Neural cell (in vitro differentiated cells): Measurements from ENCODE around the gene ARL6IP5. TPM values are rescaled to one million over a fixed set of nuclear protein-coding genes. Genes with fewer than 3 reads are reported as not detected.
A peak's percentile ranks its signal among the peaks of the same experiment; 100 is the strongest.

Experiments
- H2AFZ ChIP-seq: fragments of 200-600, 300-800 bp; sonication (generic), shearing (Covaris generic); 2 replicates; pipeline ENCODE4 v1.6.0; 2014; ENCODE audit warnings: low read depth, mild to moderate bottlenecking, antibody characterized with exemption, low read length, moderate library complexity
- H3F3A ChIP-seq: fragments of 200-600 bp; shearing (Covaris generic); 2 replicates; pipeline ENCODE4 v1.6.1; 2016; ENCODE audit warnings: mild to moderate bottlenecking, moderate library complexity, mixed read lengths, antibody characterized with exemption, low read length; ENCODE audit not compliant: insufficient read depth, poor library complexity, severe bottlenecking
- H3K27ac ChIP-seq: fragments of 200-600, 300-800 bp; sonication (generic), shearing (Covaris generic); 2 replicates; pipeline ENCODE4 v1.5.1; 2014; ENCODE audit warnings: mild to moderate bottlenecking, low read length, moderate library complexity
- H3K27me3 ChIP-seq: fragments of 300-800, 200-600 bp; sonication (generic), shearing (Covaris generic); 2 replicates; pipeline ENCODE4 v1.6.0; 2014; ENCODE audit warnings: mild to moderate bottlenecking, low read depth, low read length, moderate library complexity; ENCODE audit not compliant: insufficient read depth
- H3K36me3 ChIP-seq: fragments of 300-800, 200-600 bp; sonication (generic), shearing (Covaris generic); 2 replicates; pipeline ENCODE4 v1.5.1; 2014; ENCODE audit warnings: mild to moderate bottlenecking, antibody characterized with exemption, low read length, moderate library complexity; ENCODE audit not compliant: insufficient read depth
- H3K4me2 ChIP-seq: fragments of 300-800, 200-600 bp; sonication (generic), shearing (Covaris generic); 2 replicates; pipeline ENCODE4 v1.6.0; 2014; ENCODE audit warnings: mild to moderate bottlenecking, low read length
- H3K4me3 ChIP-seq: fragments of 300-800, 200-600 bp; sonication (generic), shearing (Covaris generic); 2 replicates; pipeline ENCODE4 v1.5.1; 2014; ENCODE audit warnings: mild to moderate bottlenecking, low read length, moderate library complexity
- H3K79me2 ChIP-seq: fragments of 200-600 bp; shearing (Covaris generic); replicated peaks from 2 replicates; pipeline ENCODE4 v1.6.0; 2014; ENCODE audit warnings: mild to moderate bottlenecking, low read length, moderate library complexity; ENCODE audit not compliant: insufficient read depth
- H3K9ac ChIP-seq: fragments of 300-800, 200-600 bp; sonication (generic), shearing (Covaris generic); 2 replicates; pipeline ENCODE4 v1.6.1; 2016; ENCODE audit warnings: mild to moderate bottlenecking, low read length, mixed read lengths
- H3K9me2 ChIP-seq: fragments of 200-600 bp; shearing (Covaris generic); 2 replicates; pipeline ENCODE4 v1.6.1; 2016; ENCODE audit warnings: mild to moderate bottlenecking, low read length, mixed read lengths; ENCODE audit not compliant: insufficient read depth
- H3K9me3 ChIP-seq: fragments of 200-600, 300-800 bp; sonication (generic), shearing (Covaris generic); 2 replicates; pipeline ENCODE4 v1.6.1; 2016; ENCODE audit warnings: mild to moderate bottlenecking, mixed run types, low read length, moderate library complexity, mixed read lengths
- H4K20me1 ChIP-seq: fragments of 200-600 bp; shearing (Covaris generic); 2 replicates; pipeline ENCODE4 v1.6.1; 2016; ENCODE audit warnings: mild to moderate bottlenecking, mixed run types; ENCODE audit not compliant: insufficient read depth
- EP300 ChIP-seq: fragments of 450-650 bp; conservative IDR thresholded peaks from 2 replicates; pipeline ENCODE4 v1.6.1; 2014; ENCODE audit warnings: antibody characterized with exemption, mild to moderate bottlenecking, moderate library complexity; ENCODE audit not compliant: poor library complexity, severe bottlenecking
- EZH2 ChIP-seq: fragments of 200-600, 300-800 bp; shearing (Covaris generic), sonication (generic); IDR thresholded peaks from 2 replicates; pipeline ENCODE4 v1.6.1; 2014; ENCODE audit warnings: antibody characterized with exemption, low read length, borderline replicate concordance, mild to moderate bottlenecking; ENCODE audit not compliant: insufficient read depth, poor library complexity, severe bottlenecking
- MXI1 ChIP-seq: fragments of 450-650 bp; conservative IDR thresholded peaks from 2 replicates; pipeline ENCODE4 v1.6.1; 2014; ENCODE audit warnings: antibody characterized with exemption, mild to moderate bottlenecking; ENCODE audit not compliant: poor library complexity, severe bottlenecking
- POLR2AphosphoS5 ChIP-seq: IDR thresholded peaks from 2 replicates; pipeline ENCODE4 v1.6.1; 2012
- RAD21 ChIP-seq: fragments of 450-650 bp; conservative IDR thresholded peaks from 2 replicates; pipeline ENCODE4 v1.6.1; 2014; ENCODE audit warnings: antibody characterized with exemption, mild to moderate bottlenecking, moderate library complexity
- REST ChIP-seq: IDR thresholded peaks from 2 replicates; pipeline ENCODE4 v1.6.1; 2012; ENCODE audit warnings: borderline replicate concordance
- SMC3 ChIP-seq: fragments of 450-650 bp; conservative IDR thresholded peaks from 2 replicates; pipeline ENCODE4 v1.6.1; 2014; ENCODE audit warnings: antibody characterized with exemption, mild to moderate bottlenecking, moderate library complexity; ENCODE audit not compliant: poor library complexity
- TAF1 ChIP-seq: IDR thresholded peaks from 2 replicates; pipeline ENCODE4 v1.6.1; 2012; ENCODE audit warnings: low read depth
- polyA plus RNA-seq: library from polyadenylated mRNA; depleted of rRNA; stranded (reverse); fragments of >200 nt; gene quantifications from 2 replicates; pipeline ENCODE4 v1.2.3, GENCODE V29; 2014
- TF ChIP-seq, protein P1 (sequence below): fragments of 450-650 bp; IDR thresholded peaks from 2 replicates; pipeline ENCODE4 v1.5.1; 2014; ENCODE audit warnings: antibody characterized with exemption, mild to moderate bottlenecking, moderate library complexity; ENCODE audit not compliant: poor library complexity, severe bottlenecking

The ARL6IP5 gene
- polyA plus RNA-seq, 1 donor from 2014 or later: 108 TPM

DNA sequence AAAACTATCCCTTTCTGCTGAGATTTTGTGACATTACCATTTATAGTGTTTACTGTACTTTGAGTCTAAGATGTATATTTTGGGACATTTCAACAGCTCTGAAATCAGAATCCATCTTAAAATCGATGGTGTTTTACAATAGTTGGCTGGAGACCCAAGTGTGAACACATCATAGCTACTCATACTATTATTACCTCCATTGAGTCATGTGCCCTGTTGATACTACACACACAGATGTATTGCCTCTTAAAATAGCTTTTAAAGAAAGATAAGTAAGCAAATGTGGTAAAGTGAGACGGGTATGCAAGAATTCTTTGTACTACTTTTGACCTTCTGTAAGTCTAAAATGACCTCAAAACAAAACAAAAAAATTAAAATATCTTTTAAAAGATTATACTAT lies 31.0 kb downstream of the ARL6IP5 start:
- H3K27ac ChIP-seq: no peak overlapping the region
- no peak overlapping the region for H3K4me2 ChIP-seq

GRCh38 chr3:69116162-69116561 lies 31.4 kb downstream of the ARL6IP5 start:
- Histone ChIP-seq H3K4me2 (no peak overlapping the region), H3K4me3 (no peak overlapping the region), H3K27ac (no peak overlapping the region), H3K9me2 (no peaks in the 10 kb centered on the region), H3F3A (no peaks in the 10 kb centered on the region), H3K79me2 (no peaks in the 10 kb centered on the region), H2AFZ (no peak overlapping the region), H3K9me3 (no peaks in the 10 kb centered on the region), H3K36me3 (no peaks in the 10 kb centered on the region), H3K27me3 (no peaks in the 10 kb centered on the region), H3K9ac (no peak overlapping the region), H4K20me1 (no peaks in the 10 kb centered on the region)
- TF ChIP-seq EP300 (peak; percentile 84), SMC3 (no peak), RAD21 (no peak), POLR2AphosphoS5 (peak; percentile 45)

More for the DNA sequence above, 31.0 kb downstream of the ARL6IP5 start:
- Histone ChIP-seq H3K9me2 (no peaks in the 10 kb centered on the region), H3F3A (no peaks in the 10 kb centered on the region), H4K20me1 (no peaks in the 10 kb centered on the region), H3K9me3 (no peaks in the 10 kb centered on the region), H3K4me3 (no peak overlapping the region), H3K79me2 (no peaks in the 10 kb centered on the region), H3K36me3 (no peaks in the 10 kb centered on the region), H3K27me3 (no peaks in the 10 kb centered on the region), H2AFZ (no peak overlapping the region), H3K9ac (no peak overlapping the region)
- no peak for TF ChIP-seq SMC3
- no peak for TF ChIP-seq EZH2
- TF ChIP-seq, protein P1, sequence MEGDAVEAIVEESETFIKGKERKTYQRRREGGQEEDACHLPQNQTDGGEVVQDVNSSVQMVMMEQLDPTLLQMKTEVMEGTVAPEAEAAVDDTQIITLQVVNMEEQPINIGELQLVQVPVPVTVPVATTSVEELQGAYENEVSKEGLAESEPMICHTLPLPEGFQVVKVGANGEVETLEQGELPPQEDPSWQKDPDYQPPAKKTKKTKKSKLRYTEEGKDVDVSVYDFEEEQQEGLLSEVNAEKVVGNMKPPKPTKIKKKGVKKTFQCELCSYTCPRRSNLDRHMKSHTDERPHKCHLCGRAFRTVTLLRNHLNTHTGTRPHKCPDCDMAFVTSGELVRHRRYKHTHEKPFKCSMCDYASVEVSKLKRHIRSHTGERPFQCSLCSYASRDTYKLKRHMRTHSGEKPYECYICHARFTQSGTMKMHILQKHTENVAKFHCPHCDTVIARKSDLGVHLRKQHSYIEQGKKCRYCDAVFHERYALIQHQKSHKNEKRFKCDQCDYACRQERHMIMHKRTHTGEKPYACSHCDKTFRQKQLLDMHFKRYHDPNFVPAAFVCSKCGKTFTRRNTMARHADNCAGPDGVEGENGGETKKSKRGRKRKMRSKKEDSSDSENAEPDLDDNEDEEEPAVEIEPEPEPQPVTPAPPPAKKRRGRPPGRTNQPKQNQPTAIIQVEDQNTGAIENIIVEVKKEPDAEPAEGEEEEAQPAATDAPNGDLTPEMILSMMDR: no peak
- TF ChIP-seq MXI1: no peak
- TF ChIP-seq REST: no peak
- TF ChIP-seq RAD21: no peak
- no peak for TF ChIP-seq EP300
- no peak for TF ChIP-seq POLR2AphosphoS5
- TF ChIP-seq TAF1: no peak

DNA sequence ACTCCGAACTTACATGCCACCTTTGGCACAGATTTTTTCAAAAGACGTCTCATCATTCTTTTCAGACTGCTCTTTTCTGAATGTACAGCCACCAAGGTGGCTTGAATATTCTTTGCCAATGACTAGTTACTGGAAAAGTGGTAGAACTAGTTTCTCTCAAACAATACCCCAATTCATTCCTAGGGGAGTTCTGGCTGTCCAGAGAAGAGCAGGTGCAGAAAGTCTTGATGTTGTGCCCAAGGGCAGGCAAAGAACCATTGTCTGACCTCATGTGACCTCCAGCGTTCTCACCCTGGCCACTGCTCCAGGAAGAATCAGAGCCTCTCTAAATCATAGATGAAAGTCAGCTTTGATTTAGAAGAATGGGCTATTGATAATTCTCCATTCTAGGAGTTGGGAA lies 32.2 kb downstream of the ARL6IP5 start:
- Histone ChIP-seq H3K4me2 (no peak overlapping the region), H3K9me3 (no peaks in the 10 kb centered on the region), H3K4me3 (no peak overlapping the region), H3K9ac (no peak overlapping the region), H3K36me3 (no peaks in the 10 kb centered on the region), H3K79me2 (no peaks in the 10 kb centered on the region), H3F3A (no peaks in the 10 kb centered on the region), H4K20me1 (no peaks in the 10 kb centered on the region), H2AFZ (no peak overlapping the region), H3K9me2 (no peaks in the 10 kb centered on the region), H3K27me3 (no peaks in the 10 kb centered on the region), H3K27ac (no peak overlapping the region)
- TF ChIP-seq RAD21 (no peak), POLR2AphosphoS5 (no peak), MXI1 (no peak), SMC3 (no peak), EZH2 (no peak), REST (no peak), TAF1 (no peak), EP300 (no peak)
- TF ChIP-seq, protein P1: no peak
